Loucy (cell line): ENCODE results near the gene MACROD2.

Experiments
- H2AFZ ChIP-seq: fragments of 200-600 bp; sonication (generic); 2 replicates; pipeline ENCODE4 v1.6.0; 2016; ENCODE audit warnings: antibody characterized with exemption, mild to moderate bottlenecking, low read length, moderate library complexity
- H3F3A ChIP-seq: fragments of 200-600 bp; 2 replicates; pipeline ENCODE4 v1.6.0; 2016; ENCODE audit warnings: antibody characterized with exemption, low read depth, mild to moderate bottlenecking
- H3K27me3 ChIP-seq: fragments of 200-600 bp; sonication (generic); 2 replicates; pipeline ENCODE4 v1.6.1; 2014; ENCODE audit warnings: low read length, mild to moderate bottlenecking; ENCODE audit not compliant: insufficient read depth, poor library complexity, severe bottlenecking
- H3K36me3 ChIP-seq: fragments of 200-600 bp; sonication (generic); 2 replicates; pipeline ENCODE4 v1.6.1; 2016; ENCODE audit warnings: low read length; ENCODE audit not compliant: insufficient read depth
- H3K4me1 ChIP-seq: fragments of 200-600 bp; sonication (generic); 2 replicates; pipeline ENCODE4 v1.5.1; 2014; ENCODE audit warnings: low read length, mild to moderate bottlenecking; ENCODE audit not compliant: insufficient read depth, poor library complexity, severe bottlenecking
- H3K4me2 ChIP-seq: fragments of 200-600 bp; sonication (generic); 2 replicates; pipeline ENCODE4 v1.6.0; 2014; ENCODE audit warnings: antibody characterized with exemption, low read length, low read depth, mild to moderate bottlenecking; ENCODE audit not compliant: poor library complexity, severe bottlenecking
- H3K4me3 ChIP-seq: fragments of 200-600 bp; sonication (generic); 2 replicates; pipeline ENCODE4 v1.5.1; 2014; ENCODE audit warnings: low read length, mild to moderate bottlenecking, mixed read lengths; ENCODE audit not compliant: poor library complexity, severe bottlenecking
- H3K79me2 ChIP-seq: fragments of 200-600 bp; sonication (generic); 2 replicates; pipeline ENCODE4 v1.6.1; 2014; ENCODE audit warnings: low read length; ENCODE audit not compliant: insufficient read depth
- H3K9ac ChIP-seq: fragments of 200-600 bp; sonication (generic); 2 replicates; pipeline ENCODE4 v1.6.0; 2014; ENCODE audit warnings: mild to moderate bottlenecking, low read depth, low read length, moderate library complexity; ENCODE audit not compliant: poor library complexity, severe bottlenecking
- H3K9me2 ChIP-seq: fragments of 200-600 bp; sonication (generic); replicated peaks from 2 replicates; pipeline ENCODE4 v1.6.1; 2016; ENCODE audit warnings: low read depth, low read length, mixed read lengths
- H3K9me3 ChIP-seq: fragments of 200-600 bp; sonication (generic); 2 replicates; pipeline ENCODE4 v1.6.1; 2014; ENCODE audit warnings: mild to moderate bottlenecking, antibody characterized with exemption, low read length, low read depth; ENCODE audit not compliant: insufficient read depth
- H4K20me1 ChIP-seq: fragments of 200-600 bp; sonication (generic); 2 replicates; pipeline ENCODE4 v1.6.0; 2014; ENCODE audit warnings: antibody characterized with exemption, low read length, mild to moderate bottlenecking; ENCODE audit not compliant: insufficient read depth, poor library complexity, severe bottlenecking
- CTCF ChIP-seq: fragments of 200-600 bp; sonication (generic); conservative IDR thresholded peaks from 2 replicates; pipeline ENCODE4 v1.5.1; 2014; ENCODE audit warnings: mild to moderate bottlenecking, antibody characterized with exemption, low read length
- EZH2phosphoT487 ChIP-seq: fragments of 200-600 bp; IDR thresholded peaks from 2 replicates; pipeline ENCODE4 v1.6.1; 2018; ENCODE audit warnings: antibody characterized with exemption, mild to moderate bottlenecking, moderate library complexity, borderline replicate concordance

Gene MACROD2

GRCh38 chr20:16059841-16060240 lies 2064.5 kb downstream of the MACROD2 start:
- Histone ChIP-seq H3K79me2 (no peaks in the 10 kb centered on the region), H3K27me3 (no peaks in the 10 kb centered on the region), H3K9ac (no peak overlapping the region), H4K20me1 (no peaks in the 10 kb centered on the region), H3K36me3 (no peaks in the 10 kb centered on the region), H3F3A (no peaks in the 10 kb centered on the region), H3K4me1 (no peaks in the 10 kb centered on the region), H2AFZ (no peak overlapping the region), H3K9me2 (no peaks in the 10 kb centered on the region), H3K4me3 (no peak overlapping the region), H3K9me3 (no peaks in the 10 kb centered on the region; the same call in 1 of the 2 replicates), H3K4me2 (no peak overlapping the region)
- no peak for TF ChIP-seq EZH2phosphoT487
- TF ChIP-seq CTCF = no peak

GRCh38 chr20:16061351-16061750 lies 2066.0 kb downstream of the MACROD2 start:
- Histone ChIP-seq H3K4me3 (no peak overlapping the region), H3K9me3 (no peaks in the 10 kb centered on the region; the same call in 1 of the 2 replicates), H3K27me3 (no peaks in the 10 kb centered on the region), H4K20me1 (no peaks in the 10 kb centered on the region), H3K4me1 (no peaks in the 10 kb centered on the region), H3K36me3 (no peaks in the 10 kb centered on the region), H3K9me2 (no peaks in the 10 kb centered on the region), H3K79me2 (no peaks in the 10 kb centered on the region), H3F3A (no peaks in the 10 kb centered on the region), H3K9ac (no peak overlapping the region), H3K4me2 (no peak overlapping the region), H2AFZ (no peak overlapping the region)
- TF ChIP-seq CTCF = no peak
- TF ChIP-seq EZH2phosphoT487 = no peak

- no peaks in the 10 kb centered on the region for H3K9me2 ChIP-seq
- no peaks in the 10 kb centered on the region for H3F3A ChIP-seq
- H3K9ac ChIP-seq = no peak overlapping the region
- H2AFZ ChIP-seq = no peak overlapping the region
- H3K4me3 ChIP-seq = no peak overlapping the region
- no peak for TF ChIP-seq EZH2phosphoT487
- no peak for TF ChIP-seq CTCF
- H3K4me1 ChIP-seq = no peaks in the 10 kb centered on the region
- no peaks in the 10 kb centered on the region for H4K20me1 ChIP-seq
- H3K9me3 ChIP-seq = peaks cover 4% of the 10 kb centered on the region; the same call in 1 of the 2 replicates
- H3K79me2 ChIP-seq = no peaks in the 10 kb centered on the region
- no peaks in the 10 kb centered on the region for H3K27me3 ChIP-seq
- H3K4me2 ChIP-seq = no peak overlapping the region
- no peaks in the 10 kb centered on the region for H3K36me3 ChIP-seq
These were observed 2067.6 kb downstream of the MACROD2 start for GRCh38 chr20:16062661-16063581.
